ENCODE results near the gene LCE4A.
"Not testable (repeated sequence)": the region's sequence is repeated elsewhere in the genome, so short reads cannot be mapped to it uniquely, and the experiment has no call there.

Gene LCE4A, protein sequence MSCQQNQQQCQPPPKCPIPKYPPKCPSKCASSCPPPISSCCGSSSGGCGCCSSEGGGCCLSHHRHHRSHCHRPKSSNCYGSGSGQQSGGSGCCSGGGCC

DNA sequence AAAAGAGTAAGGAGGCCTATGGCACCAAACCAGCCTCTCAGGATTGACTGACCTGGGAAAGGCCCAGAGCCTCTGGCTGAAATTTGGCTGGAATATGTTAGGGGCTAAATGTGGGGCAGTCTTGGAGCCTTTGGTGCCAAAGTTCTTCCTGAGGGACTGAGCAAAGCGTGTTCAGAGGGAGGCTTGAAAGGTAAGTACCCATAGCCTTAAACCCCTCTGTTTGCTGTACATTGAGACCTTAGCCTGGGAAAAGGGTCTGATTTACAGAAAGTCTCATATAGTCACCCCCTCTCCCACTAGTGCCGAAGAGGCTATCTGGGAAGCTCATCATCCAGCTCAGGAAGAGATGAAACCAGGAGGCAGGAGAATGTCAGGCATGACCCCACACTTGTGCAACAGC is at the start of gene LCE4A:
LCE4A (plus strand) TSS at position 301 of the 400 bp plus-strand sequence. CDS start 916 bp downstream, outside the sequence.
- Histone ChIP-seq H3K27me3 (ENCODE audit: control insufficient read depth, insufficient read depth, low read length) (no peaks in the 10 kb centered on the region), H3K36me3 (ENCODE audit: control insufficient read depth, insufficient read depth, low read length) (no peaks in the 10 kb centered on the region), H3K9ac (ENCODE audit: low read length) (no peak within 1 kb of the TSS), H3K4me1 (ENCODE audit: control insufficient read depth, insufficient read depth, low read length) (no peaks in the 10 kb centered on the region), H3K9me3 (ENCODE audit: control insufficient read depth, low read length) (no peaks in the 10 kb centered on the region), H3K4me3 (ENCODE audit: low read length) (no peak within 1 kb of the TSS)

DNA sequence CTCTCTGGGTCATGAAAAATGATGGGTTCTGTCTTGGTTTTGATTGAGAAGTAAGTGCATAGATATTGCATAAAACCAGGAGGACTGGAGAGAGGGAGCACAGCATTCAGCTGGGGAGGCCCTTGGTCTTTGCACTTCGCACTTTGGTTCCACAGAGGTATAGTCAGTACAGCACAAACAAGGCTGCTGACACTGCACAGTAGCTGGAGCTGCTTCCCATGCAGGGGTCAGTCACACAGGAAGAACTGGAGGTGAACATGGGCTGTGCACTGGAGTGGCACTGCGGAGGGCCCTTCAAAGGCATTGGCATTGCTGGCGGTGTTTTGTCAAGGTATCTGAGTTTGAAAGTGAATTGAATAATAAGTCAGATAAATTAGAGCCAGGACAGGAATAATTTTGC is 49.3 kb upstream of the LCE4A start:
- no peak overlapping the region for H3K9ac ChIP-seq (ENCODE audit: low read length)
- H3K27me3 ChIP-seq (ENCODE audit: control insufficient read depth, insufficient read depth, low read length): no peaks in the 10 kb centered on the region
- H3K4me1 ChIP-seq (ENCODE audit: control insufficient read depth, insufficient read depth, low read length): no peaks in the 10 kb centered on the region
- H3K9me3 ChIP-seq (ENCODE audit: control insufficient read depth, low read length): no peaks in the 10 kb centered on the region
- H3K36me3 ChIP-seq (ENCODE audit: control insufficient read depth, insufficient read depth, low read length): no peaks in the 10 kb centered on the region
- no peak overlapping the region for H3K4me3 ChIP-seq (ENCODE audit: low read length)

DNA sequence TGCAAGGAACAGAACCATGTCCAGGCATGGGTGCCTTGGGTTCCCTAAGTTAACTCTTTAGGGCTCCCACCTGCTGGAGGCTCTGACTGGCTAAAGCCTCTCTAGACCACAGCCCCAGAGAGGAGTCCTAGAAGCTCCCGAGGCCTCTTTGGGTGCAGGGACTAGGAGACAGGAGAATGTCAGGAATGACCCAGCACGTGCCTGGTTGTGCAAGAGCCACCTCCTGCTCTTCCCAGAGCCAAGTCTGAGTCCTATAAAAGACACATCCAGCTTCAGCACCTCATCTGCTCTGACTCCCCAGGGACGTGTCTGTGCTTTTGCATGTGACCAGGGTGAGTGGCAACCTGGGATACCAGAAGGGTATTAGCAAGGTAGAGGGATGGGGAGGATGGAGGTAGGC is 44.9 kb upstream of the LCE4A start, which contains the start of gene LCE2D:
LCE2D (plus strand) TSS at position 283 of the 400 bp plus-strand sequence. CDS start 726 bp downstream, outside the sequence.
- Histone ChIP-seq H3K27me3 (ENCODE audit: control insufficient read depth, insufficient read depth, low read length) (no peaks in the 10 kb centered on the region), H3K4me3 (ENCODE audit: low read length) (no peak within 1 kb of the TSS), H3K9ac (ENCODE audit: low read length) (no peak within 1 kb of the TSS), H3K9me3 (ENCODE audit: control insufficient read depth, low read length) (no peaks in the 10 kb centered on the region), H3K36me3 (ENCODE audit: control insufficient read depth, insufficient read depth, low read length) (no peaks in the 10 kb centered on the region), H3K4me1 (ENCODE audit: control insufficient read depth, insufficient read depth, low read length) (no peaks in the 10 kb centered on the region)

DNA sequence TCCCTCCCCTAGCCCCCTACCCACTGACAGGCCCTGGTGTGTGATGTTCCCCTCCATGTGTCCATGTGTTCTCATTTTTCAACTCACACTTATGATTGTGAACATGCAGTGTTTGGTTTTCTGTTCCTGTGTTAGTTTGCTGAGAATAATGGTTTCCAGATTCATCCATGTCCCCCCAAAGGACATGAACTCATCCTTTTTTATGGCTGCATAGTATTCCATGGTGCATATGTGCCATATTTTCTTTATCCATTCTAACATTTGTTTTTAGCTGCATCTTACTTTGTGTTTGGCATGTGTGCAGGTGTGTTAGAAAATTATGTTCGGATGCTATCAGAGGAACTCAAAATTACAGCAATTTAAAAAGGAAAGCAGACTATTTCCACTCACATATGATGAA is 41.8 kb upstream of the LCE4A start:
- H3K9ac ChIP-seq (ENCODE audit: low read length); H3K4me1 ChIP-seq (ENCODE audit: control insufficient read depth, insufficient read depth, low read length); H3K4me3 ChIP-seq (ENCODE audit: low read length); H3K9me3 ChIP-seq (ENCODE audit: control insufficient read depth, low read length); H3K36me3 ChIP-seq (ENCODE audit: control insufficient read depth, insufficient read depth, low read length); H3K27me3 ChIP-seq (ENCODE audit: control insufficient read depth, insufficient read depth, low read length): not testable (repeated sequence)

DNA sequence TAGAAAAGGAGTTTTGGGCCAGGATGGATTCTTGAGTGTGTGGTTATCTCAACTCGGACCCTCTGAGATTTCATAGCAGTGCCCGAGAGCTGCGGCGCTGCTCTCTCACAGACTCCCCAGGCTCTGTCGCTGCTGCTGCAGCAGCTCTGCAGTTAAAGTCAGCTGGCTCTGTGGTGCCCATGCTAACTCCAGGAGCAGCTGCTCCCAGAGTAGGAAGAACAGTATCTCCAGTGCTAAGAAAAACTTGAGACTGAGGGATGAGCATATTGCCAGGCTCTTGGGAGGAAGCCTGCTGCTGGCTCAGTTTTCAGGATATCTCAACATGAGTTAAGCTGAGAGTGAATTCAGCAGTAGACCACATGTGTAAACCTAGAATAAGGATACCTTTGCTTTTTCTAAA is 40.3 kb upstream of the LCE4A start:
- no peak overlapping the region for H3K4me3 ChIP-seq (ENCODE audit: low read length)
- no peaks in the 10 kb centered on the region for H3K4me1 ChIP-seq (ENCODE audit: control insufficient read depth, insufficient read depth, low read length)
- no peaks in the 10 kb centered on the region for H3K9me3 ChIP-seq (ENCODE audit: control insufficient read depth, low read length)

DNA sequence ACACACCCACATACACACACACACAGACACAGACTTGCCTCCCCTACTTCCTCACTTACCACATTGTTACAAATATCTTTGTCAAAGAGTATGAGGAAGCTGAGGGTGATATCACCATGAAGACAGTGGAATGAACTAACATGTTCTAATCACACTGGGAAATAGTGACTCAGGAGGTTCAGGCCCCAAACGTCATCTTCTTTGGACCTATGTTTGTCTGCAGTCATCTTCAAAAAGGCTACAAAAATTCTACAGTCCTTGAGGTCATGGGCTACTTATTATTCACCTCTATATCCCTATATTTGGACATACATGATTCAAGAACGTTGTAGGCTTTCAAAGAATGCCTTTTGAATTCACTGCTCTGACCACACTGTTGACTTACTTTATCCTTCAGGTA is 34.9 kb upstream of the LCE4A start:
- no peaks in the 10 kb centered on the region for H3K9me3 ChIP-seq (ENCODE audit: control insufficient read depth, low read length)
- no peaks in the 10 kb centered on the region for H3K4me1 ChIP-seq (ENCODE audit: control insufficient read depth, insufficient read depth, low read length)
- H3K9ac ChIP-seq (ENCODE audit: low read length): no peak overlapping the region

More for the DNA sequence above, 40.3 kb upstream of the LCE4A start:
- Histone ChIP-seq H3K36me3 (ENCODE audit: control insufficient read depth, insufficient read depth, low read length) (no peaks in the 10 kb centered on the region), H3K27me3 (ENCODE audit: control insufficient read depth, insufficient read depth, low read length) (no peaks in the 10 kb centered on the region), H3K9ac (ENCODE audit: low read length) (no peak overlapping the region)

DNA sequence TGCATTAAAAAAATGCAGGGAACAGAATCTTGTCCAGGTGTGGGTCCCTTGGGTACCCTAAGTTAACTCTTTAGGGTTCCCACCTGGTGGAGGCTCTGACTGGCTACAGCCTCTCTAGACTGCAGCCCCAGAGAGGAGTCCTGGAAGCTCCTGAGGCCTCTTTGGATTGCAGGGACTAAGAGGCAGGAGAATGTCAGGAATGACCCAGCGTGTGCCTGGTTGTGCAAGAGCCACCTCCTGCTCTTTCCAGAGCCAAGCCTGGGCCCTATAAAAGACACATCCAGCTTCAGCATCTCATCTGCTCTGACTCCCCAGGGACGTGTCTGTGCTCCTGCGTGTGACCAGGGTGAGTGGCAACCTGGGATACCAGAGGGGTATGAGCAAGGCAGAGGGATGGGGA is 33.0 kb upstream of the LCE4A start, which contains the start of gene LCE2C:
LCE2C (plus strand) TSS at position 297 of the 400 bp plus-strand sequence. CDS start 737 bp downstream, outside the sequence.
- H3K27me3 ChIP-seq (ENCODE audit: control insufficient read depth, insufficient read depth, low read length); H3K4me1 ChIP-seq (ENCODE audit: control insufficient read depth, insufficient read depth, low read length); H3K9ac ChIP-seq (ENCODE audit: low read length); H3K4me3 ChIP-seq (ENCODE audit: low read length); H3K36me3 ChIP-seq (ENCODE audit: control insufficient read depth, insufficient read depth, low read length); H3K9me3 ChIP-seq (ENCODE audit: control insufficient read depth, low read length): not testable (repeated sequence)

More for the DNA sequence above, 34.9 kb upstream of the LCE4A start:
- Histone ChIP-seq H3K27me3 (ENCODE audit: control insufficient read depth, insufficient read depth, low read length) (no peaks in the 10 kb centered on the region), H3K4me3 (ENCODE audit: low read length) (no peak overlapping the region), H3K36me3 (ENCODE audit: control insufficient read depth, insufficient read depth, low read length) (no peaks in the 10 kb centered on the region)

DNA sequence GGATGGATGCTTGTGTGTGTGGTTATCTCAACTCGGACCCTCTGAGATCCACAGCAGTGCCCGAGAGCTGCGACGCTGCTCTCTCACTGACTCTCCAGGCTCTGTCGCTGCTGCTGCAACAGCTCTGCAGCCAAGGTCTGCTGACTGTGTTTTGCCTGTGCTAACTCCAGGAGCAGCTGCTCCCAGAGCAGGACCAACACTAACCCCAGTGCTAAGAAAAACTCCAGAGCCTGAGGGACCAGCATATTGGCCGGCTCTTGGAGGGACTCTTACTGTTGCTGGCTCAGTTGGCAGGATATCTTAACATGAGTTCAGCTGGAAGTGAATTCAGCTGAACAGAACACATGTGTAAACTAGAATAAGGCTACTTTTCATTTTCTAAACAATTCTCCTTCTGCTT is 28.5 kb upstream of the LCE4A start:
- Histone ChIP-seq H3K9me3 (ENCODE audit: control insufficient read depth, low read length) (no peaks in the 10 kb centered on the region), H3K4me1 (ENCODE audit: control insufficient read depth, insufficient read depth, low read length) (no peaks in the 10 kb centered on the region), H3K4me3 (ENCODE audit: low read length) (no peak overlapping the region), H3K36me3 (ENCODE audit: control insufficient read depth, insufficient read depth, low read length) (no peaks in the 10 kb centered on the region), H3K27me3 (ENCODE audit: control insufficient read depth, insufficient read depth, low read length) (no peaks in the 10 kb centered on the region), H3K9ac (ENCODE audit: low read length) (no peak overlapping the region)

DNA sequence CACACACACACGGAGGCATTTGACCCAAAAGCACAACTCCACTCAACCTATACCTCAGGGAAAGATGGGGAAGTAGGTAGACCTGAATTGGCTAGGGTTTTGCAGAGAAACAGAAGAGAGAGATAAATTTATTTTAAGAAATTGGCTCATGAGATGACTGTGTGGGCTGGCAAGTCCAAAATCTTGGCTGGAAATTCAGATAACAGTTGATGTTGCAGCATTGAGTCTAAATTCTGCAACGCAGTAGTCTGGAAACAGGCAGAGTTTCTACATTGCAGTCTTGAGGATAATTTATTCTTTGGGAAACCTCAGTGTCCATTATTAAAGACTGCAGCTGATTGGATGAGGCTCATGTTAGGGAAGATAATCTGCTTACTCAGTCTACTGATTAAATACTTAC is 26.3 kb upstream of the LCE4A start:
- Histone ChIP-seq H3K9me3 (ENCODE audit: control insufficient read depth, low read length) (no peaks in the 10 kb centered on the region), H3K36me3 (ENCODE audit: control insufficient read depth, insufficient read depth, low read length) (no peaks in the 10 kb centered on the region), H3K9ac (ENCODE audit: low read length) (no peak overlapping the region), H3K27me3 (ENCODE audit: control insufficient read depth, insufficient read depth, low read length) (no peaks in the 10 kb centered on the region), H3K4me1 (ENCODE audit: control insufficient read depth, insufficient read depth, low read length) (no peaks in the 10 kb centered on the region), H3K4me3 (ENCODE audit: low read length) (no peak overlapping the region)

DNA sequence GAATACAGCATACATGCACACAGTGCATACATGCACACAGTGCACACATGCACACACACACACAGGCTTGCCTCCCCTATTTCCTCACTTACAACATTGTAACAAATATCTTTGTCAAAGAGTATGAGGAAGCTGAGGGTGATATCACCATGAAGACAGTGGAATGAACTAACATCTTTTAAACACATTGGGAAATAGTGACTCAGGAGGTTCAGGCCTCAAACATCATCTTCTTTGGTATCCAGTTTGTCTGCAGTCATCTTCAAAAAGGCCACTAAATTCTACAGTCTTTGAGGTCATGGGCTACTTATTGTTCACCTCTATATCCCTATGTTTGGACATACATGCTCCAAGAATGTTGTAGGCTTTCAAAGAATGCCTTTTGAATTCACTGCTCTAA is 24.1 kb upstream of the LCE4A start:
- Histone ChIP-seq H3K9ac (ENCODE audit: low read length) (no peak overlapping the region), H3K36me3 (ENCODE audit: control insufficient read depth, insufficient read depth, low read length) (no peaks in the 10 kb centered on the region), H3K4me1 (ENCODE audit: control insufficient read depth, insufficient read depth, low read length) (no peaks in the 10 kb centered on the region), H3K9me3 (ENCODE audit: control insufficient read depth, low read length) (no peaks in the 10 kb centered on the region), H3K4me3 (ENCODE audit: low read length) (no peak overlapping the region), H3K27me3 (ENCODE audit: control insufficient read depth, insufficient read depth, low read length) (no peaks in the 10 kb centered on the region)

DNA sequence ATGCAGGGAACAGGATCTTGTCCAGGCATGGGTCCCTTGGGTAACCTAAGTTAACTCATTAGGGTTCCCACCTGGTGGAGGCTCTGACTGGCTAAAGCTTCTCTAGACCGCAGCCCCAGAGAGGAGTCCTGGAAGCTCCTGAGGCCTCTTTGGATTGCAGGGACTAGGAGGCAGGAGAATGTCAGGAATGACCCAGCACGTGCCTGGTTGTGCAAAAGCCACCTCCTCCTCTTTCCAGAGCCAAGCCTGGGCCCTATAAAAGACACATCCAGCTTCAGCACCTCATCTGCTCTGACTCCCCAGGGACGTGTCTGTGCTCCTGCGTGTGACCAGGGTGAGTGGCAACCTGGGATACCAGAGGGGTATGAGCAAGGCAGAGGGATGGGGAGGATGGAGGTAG is 22.1 kb upstream of the LCE4A start, which contains the start of gene LCE2B:
LCE2B (plus strand) TSS at position 301 of the 400 bp plus-strand sequence. CDS start 721 bp downstream, outside the sequence.
- not testable (repeated sequence) for H3K27me3 ChIP-seq (ENCODE audit: control insufficient read depth, insufficient read depth, low read length); H3K4me3 ChIP-seq (ENCODE audit: low read length); H3K9ac ChIP-seq (ENCODE audit: low read length); H3K36me3 ChIP-seq (ENCODE audit: control insufficient read depth, insufficient read depth, low read length); H3K9me3 ChIP-seq (ENCODE audit: control insufficient read depth, low read length); H3K4me1 ChIP-seq (ENCODE audit: control insufficient read depth, insufficient read depth, low read length)

DNA sequence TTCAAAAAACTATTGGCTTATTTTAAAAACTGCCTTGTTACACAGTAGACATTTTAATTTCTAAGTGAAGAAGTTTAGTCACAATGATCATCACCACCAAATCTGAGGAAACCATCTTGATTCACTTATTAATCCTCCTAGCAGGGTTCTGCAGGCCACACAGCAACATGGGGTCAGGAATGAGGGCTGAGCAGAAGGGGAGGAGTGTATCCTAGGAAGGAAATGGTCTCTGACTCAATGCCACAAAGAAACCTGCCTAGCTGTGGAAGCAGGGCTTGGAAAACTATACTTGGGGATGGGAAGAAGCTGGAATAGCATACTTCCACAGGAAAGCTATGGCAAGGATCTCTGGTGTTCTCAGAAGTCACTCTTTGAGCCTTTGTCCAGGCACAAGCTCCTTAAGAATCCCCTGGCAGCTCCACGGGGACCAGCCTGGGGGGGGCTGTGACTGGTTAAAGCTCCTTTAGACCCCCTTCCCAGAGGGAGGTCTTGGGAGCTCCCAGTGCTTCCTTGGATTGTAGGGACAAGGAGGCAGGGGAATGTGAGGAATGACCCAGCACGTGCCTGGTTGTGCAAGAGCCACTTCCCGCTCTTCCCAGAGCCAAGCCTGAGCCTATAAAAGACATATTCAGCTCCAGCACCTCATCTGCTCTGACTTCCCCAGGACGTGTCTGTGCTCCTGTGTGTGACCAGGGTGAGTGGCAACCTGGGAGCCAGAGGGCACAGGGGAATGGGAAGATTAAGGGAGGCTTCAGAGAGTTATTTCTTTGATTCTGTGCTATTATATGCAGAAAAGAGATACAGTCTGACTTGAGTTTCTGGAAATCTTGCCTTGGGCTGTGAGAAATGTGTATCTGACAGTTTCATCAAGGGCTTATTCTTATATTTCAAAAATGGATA is 10.0 kb upstream of the LCE4A start, which contains the start of gene LCE2A:
LCE2A (plus strand) TSS at position 645 of the 900 bp plus-strand sequence. CDS start 557 bp downstream, outside the sequence.
- no peak within 1 kb of the TSS for H3K4me3 ChIP-seq (ENCODE audit: low read length)
- no peak within 1 kb of the TSS for H3K9ac ChIP-seq (ENCODE audit: low read length)
- no peaks in the 10 kb centered on the region for H3K9me3 ChIP-seq (ENCODE audit: control insufficient read depth, low read length)
- H3K36me3 ChIP-seq (ENCODE audit: control insufficient read depth, insufficient read depth, low read length): no peaks in the 10 kb centered on the region
- H3K27me3 ChIP-seq (ENCODE audit: control insufficient read depth, insufficient read depth, low read length): no peaks in the 10 kb centered on the region
- no peaks in the 10 kb centered on the region for H3K4me1 ChIP-seq (ENCODE audit: control insufficient read depth, insufficient read depth, low read length)
